GM23338 (cell line): Measurements from ENCODE around the gene PGBD5.

ENCODE experiments used
- EZH2 ChIP-seq: fragments of 200-600 bp; sonication (generic); IDR thresholded peaks from one replicate; pipeline ENCODE4 v1.8.0; 2017; ENCODE audit warnings: antibody characterized with exemption, mild to moderate bottlenecking, low read depth; ENCODE audit not compliant: unreplicated experiment
- JUNB ChIP-seq: IDR thresholded peaks from one replicate; pipeline ENCODE4 v1.6.1; 2016; ENCODE audit warnings: antibody characterized with exemption; ENCODE audit not compliant: unreplicated experiment
- POLR2AphosphoS5 ChIP-seq: IDR thresholded peaks from 2 replicates; pipeline ENCODE4 v1.6.1; 2016; ENCODE audit warnings: antibody characterized with exemption, low read depth
- TF ChIP-seq, protein P1 (sequence below), 2 experiments: fragments of 200-600 bp in 1 of 2; sonication (generic) in 1 of 2; conservative IDR thresholded peaks; 2 replicates each; pipeline versions ENCODE4 v1.5.1 to v1.6.1; 2016 to 2017; ENCODE audit warnings: antibody characterized with exemption in 2 of 2, low read depth in 2 of 2, mild to moderate bottlenecking in 2 of 2, moderate library complexity in 1 of 2

- TF ChIP-seq EZH2: no peak
- TF ChIP-seq, protein P1, sequence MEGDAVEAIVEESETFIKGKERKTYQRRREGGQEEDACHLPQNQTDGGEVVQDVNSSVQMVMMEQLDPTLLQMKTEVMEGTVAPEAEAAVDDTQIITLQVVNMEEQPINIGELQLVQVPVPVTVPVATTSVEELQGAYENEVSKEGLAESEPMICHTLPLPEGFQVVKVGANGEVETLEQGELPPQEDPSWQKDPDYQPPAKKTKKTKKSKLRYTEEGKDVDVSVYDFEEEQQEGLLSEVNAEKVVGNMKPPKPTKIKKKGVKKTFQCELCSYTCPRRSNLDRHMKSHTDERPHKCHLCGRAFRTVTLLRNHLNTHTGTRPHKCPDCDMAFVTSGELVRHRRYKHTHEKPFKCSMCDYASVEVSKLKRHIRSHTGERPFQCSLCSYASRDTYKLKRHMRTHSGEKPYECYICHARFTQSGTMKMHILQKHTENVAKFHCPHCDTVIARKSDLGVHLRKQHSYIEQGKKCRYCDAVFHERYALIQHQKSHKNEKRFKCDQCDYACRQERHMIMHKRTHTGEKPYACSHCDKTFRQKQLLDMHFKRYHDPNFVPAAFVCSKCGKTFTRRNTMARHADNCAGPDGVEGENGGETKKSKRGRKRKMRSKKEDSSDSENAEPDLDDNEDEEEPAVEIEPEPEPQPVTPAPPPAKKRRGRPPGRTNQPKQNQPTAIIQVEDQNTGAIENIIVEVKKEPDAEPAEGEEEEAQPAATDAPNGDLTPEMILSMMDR (conservative IDR thresholded peaks at IDR 0.05; ENCODE audit: low read depth in 2 of 2): no peak
- no peak for TF ChIP-seq JUNB
- TF ChIP-seq POLR2AphosphoS5: no peak
Measured at GRCh38 chr1:230300322-230301301, 125.5 kb downstream of the PGBD5 start.
